ENCODE data around the gene GRIA3. TPM values are rescaled to one million over a fixed set of nuclear protein-coding genes. Genes with fewer than 3 reads are reported as not detected.

GRIA3 gene
- total RNA-seq, 1 donor from 2014 or later, result 4.4 TPM

DNA sequence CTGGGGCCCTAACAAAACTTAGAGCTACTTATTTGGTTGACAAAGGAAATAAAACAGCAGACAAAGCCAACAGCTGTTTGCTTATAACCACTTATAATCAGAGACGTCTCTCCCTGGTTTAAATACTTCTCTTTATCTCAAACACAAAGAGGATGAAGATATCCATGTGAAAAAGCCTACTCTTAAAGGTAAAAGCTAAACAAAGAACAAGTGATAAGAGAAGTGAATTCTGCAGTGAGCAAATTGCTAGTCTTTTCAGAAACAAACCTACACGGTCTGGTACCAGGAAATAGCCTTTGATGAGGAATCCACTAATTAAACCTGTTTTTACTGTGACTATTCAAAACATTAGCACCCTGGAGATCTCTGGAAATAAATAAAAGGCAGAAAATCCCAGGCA, 46.7 kb downstream of the GRIA3 start:
- no peaks in the 10 kb centered on the region for H3K4me1 ChIP-seq
- no peak for DNase-seq (ENCODE audit: extremely low spot score in 2 of 2)
- TF ChIP-seq POLR2A (IDR thresholded peaks at IDR 0.05), result no peak
- TF ChIP-seq, protein P1, sequence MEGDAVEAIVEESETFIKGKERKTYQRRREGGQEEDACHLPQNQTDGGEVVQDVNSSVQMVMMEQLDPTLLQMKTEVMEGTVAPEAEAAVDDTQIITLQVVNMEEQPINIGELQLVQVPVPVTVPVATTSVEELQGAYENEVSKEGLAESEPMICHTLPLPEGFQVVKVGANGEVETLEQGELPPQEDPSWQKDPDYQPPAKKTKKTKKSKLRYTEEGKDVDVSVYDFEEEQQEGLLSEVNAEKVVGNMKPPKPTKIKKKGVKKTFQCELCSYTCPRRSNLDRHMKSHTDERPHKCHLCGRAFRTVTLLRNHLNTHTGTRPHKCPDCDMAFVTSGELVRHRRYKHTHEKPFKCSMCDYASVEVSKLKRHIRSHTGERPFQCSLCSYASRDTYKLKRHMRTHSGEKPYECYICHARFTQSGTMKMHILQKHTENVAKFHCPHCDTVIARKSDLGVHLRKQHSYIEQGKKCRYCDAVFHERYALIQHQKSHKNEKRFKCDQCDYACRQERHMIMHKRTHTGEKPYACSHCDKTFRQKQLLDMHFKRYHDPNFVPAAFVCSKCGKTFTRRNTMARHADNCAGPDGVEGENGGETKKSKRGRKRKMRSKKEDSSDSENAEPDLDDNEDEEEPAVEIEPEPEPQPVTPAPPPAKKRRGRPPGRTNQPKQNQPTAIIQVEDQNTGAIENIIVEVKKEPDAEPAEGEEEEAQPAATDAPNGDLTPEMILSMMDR (IDR thresholded peaks at IDR 0.05), result no peak
- TF ChIP-seq POLR2AphosphoS5 (IDR thresholded peaks at IDR 0.05; ENCODE audit: insufficient read depth in 1 of 2, low read depth in 1 of 2), result no peak
- no peak overlapping the region for H3K27ac ChIP-seq
- no peaks in the 10 kb centered on the region for H3K27me3 ChIP-seq
- H3K36me3 ChIP-seq, result no peaks in the 10 kb centered on the region
- H3K4me3 ChIP-seq, result no peak overlapping the region
- no peaks in the 10 kb centered on the region for H3K9me3 ChIP-seq
- intact Hi-C loops (cut with DNase I), result no loop called here

DNA sequence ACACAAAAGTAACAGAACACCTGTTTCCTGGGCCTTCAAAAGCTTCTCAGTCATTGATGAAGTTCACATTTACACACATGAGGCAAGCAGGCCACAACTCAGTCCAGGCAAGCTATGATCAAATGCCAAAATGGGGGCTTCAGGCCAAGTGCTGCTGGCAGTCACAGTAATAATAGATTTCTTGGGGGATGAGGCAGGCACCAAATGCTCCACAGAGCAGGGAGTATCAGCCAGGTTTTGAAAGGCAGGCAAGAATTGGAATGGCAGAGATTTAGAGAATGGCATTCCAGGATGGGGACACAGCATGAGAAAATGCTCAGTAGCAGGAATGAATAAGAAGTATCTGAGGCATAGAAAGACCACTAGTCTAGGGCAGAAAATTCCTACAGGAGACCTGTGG, 52.8 kb downstream of the GRIA3 start:
- Histone ChIP-seq H3K4me3 (no peak overlapping the region), H3K4me1 (no peaks in the 10 kb centered on the region), H3K27ac (no peak overlapping the region), H3K27me3 (no peaks in the 10 kb centered on the region), H3K9me3 (no peaks in the 10 kb centered on the region), H3K36me3 (no peaks in the 10 kb centered on the region)
- TF ChIP-seq POLR2AphosphoS5 (IDR thresholded peaks at IDR 0.05; ENCODE audit: insufficient read depth in 1 of 2, low read depth in 1 of 2) (no peak), POLR2A (IDR thresholded peaks at IDR 0.05) (no peak)
- TF ChIP-seq, protein P1 (IDR thresholded peaks at IDR 0.05), result no peak
- intact Hi-C loops (cut with DNase I), result loop anchor here (5.0 kb wide), 1 partner anchor 1625 kb away; no protein-coding TSS in a partner anchor
- no peak for DNase-seq (ENCODE audit: extremely low spot score in 2 of 2)

DNA sequence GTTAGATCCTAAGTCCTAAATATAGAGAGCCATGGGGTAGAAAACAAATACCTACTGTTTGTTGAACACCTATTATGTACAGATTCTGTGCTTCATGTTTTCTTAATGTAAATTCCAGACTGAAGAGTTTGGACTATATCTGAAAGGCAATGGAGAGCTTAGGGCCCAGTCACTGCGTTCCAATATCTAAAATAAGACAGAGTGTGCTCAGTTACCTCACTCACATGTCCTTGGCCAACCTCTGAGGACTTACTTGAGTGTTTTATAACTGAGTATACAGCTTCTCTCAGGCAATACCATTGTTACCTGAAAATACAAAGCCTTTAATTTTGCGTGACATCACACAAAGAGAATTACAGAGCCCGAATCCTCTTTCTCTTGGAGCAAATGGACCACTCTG, 53.2 kb downstream of the GRIA3 start:
- intact Hi-C loops (cut with DNase I), result loop anchor here (5.0 kb wide), 1 partner anchor 1625 kb away; no protein-coding TSS in a partner anchor
- H3K27ac ChIP-seq, result no peak overlapping the region

DNA sequence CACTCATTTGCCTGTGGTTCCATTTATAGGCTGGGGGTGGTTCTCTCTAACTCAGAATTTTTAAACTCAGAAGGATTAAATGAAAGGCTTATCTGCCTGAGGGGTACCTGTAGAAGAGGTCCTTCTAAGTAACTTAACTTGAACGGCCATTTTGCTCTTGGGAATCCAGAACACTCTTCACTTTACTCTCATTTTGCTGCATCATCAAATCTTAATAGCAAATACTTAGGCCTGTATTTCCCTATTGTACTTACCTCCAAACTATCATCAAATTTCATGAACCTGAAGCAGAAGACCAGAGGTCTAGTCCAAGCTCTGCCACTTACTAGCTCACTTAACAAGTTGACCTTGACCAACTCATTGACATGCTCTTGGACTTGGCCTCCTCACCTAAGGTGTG, 70.4 kb downstream of the GRIA3 start:
- no peak for DNase-seq (ENCODE audit: extremely low spot score in 2 of 2)
- intact Hi-C loops (cut with DNase I), result no loop called here
- no peaks in the 10 kb centered on the region for H3K4me1 ChIP-seq
- H3K4me3 ChIP-seq, result no peak overlapping the region
- no peaks in the 10 kb centered on the region for H3K27me3 ChIP-seq
- H3K36me3 ChIP-seq, result no peaks in the 10 kb centered on the region
- no peak overlapping the region for H3K27ac ChIP-seq
- no peak for TF ChIP-seq POLR2A (IDR thresholded peaks at IDR 0.05)
- no peak for TF ChIP-seq POLR2AphosphoS5 (IDR thresholded peaks at IDR 0.05; ENCODE audit: insufficient read depth in 1 of 2, low read depth in 1 of 2)
- TF ChIP-seq, protein P1 (IDR thresholded peaks at IDR 0.05), result no peak
- no peaks in the 10 kb centered on the region for H3K9me3 ChIP-seq

More for the DNA sequence above, 53.2 kb downstream of the GRIA3 start:
- TF ChIP-seq POLR2AphosphoS5 (IDR thresholded peaks at IDR 0.05; ENCODE audit: insufficient read depth in 1 of 2, low read depth in 1 of 2), result no peak
- TF ChIP-seq, protein P1 (IDR thresholded peaks at IDR 0.05), result no peak
- TF ChIP-seq POLR2A (IDR thresholded peaks at IDR 0.05), result no peak
- no peaks in the 10 kb centered on the region for H3K4me1 ChIP-seq
- H3K9me3 ChIP-seq, result no peaks in the 10 kb centered on the region
- H3K36me3 ChIP-seq, result no peaks in the 10 kb centered on the region
- no peaks in the 10 kb centered on the region for H3K27me3 ChIP-seq
- no peak for DNase-seq (ENCODE audit: extremely low spot score in 2 of 2)
- no peak overlapping the region for H3K4me3 ChIP-seq

DNA sequence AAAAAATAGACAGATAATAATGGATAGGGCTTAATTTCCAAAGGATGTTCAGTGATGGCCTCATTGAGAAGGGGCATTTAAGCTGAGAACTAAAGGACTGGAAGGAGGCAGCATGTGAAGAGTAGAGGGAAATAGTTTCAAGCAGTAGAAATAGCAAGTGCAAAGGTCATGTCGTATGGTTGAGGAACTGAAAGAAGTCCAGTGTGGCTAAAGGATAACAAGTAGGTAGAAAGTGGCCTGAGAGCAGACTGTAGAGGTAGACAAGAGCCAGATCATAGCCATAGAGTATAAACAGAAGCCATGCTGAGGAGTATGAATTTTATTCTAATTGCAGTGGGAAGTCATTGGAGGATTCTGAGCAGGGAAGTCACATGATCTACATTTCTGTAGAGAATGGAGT, 72.3 kb downstream of the GRIA3 start:
- intact Hi-C loops (cut with DNase I), result no loop called here
- no peaks in the 10 kb centered on the region for H3K9me3 ChIP-seq

More for the DNA sequence above, 72.3 kb downstream of the GRIA3 start:
- H3K27ac ChIP-seq, result no peak overlapping the region
- no peak overlapping the region for H3K4me3 ChIP-seq
- TF ChIP-seq, protein P1 (IDR thresholded peaks at IDR 0.05), result no peak
- TF ChIP-seq POLR2A (IDR thresholded peaks at IDR 0.05) (no peak), POLR2AphosphoS5 (IDR thresholded peaks at IDR 0.05; ENCODE audit: insufficient read depth in 1 of 2, low read depth in 1 of 2) (no peak)
- H3K36me3 ChIP-seq, result no peaks in the 10 kb centered on the region
- no peaks in the 10 kb centered on the region for H3K4me1 ChIP-seq
- no peaks in the 10 kb centered on the region for H3K27me3 ChIP-seq
- no peak for DNase-seq (ENCODE audit: extremely low spot score in 2 of 2)
